HL-60/S4 treated with retinoic acid at 250 ng/mL for 4 days and 3 days (cell line): ENCODE data around the gene ESPN.

ENCODE experiments used
- in situ Hi-C: fragments of 300-500 bp; cut with MboI; formaldehyde crosslinking; loops from 2 replicates; pipeline ENCODE4 v1.7.0; 2022; ENCODE audit warnings: low sequenced_read_pairs

Gene ESPN

GRCh38 chr1:6495540-6496364 lies 71.2 kb downstream of the ESPN start:
- in situ Hi-C loops, result no loop called here

- in situ Hi-C loops, result no loop called here
Observed at GRCh38 chr1:6496365-6496721, 71.8 kb downstream of the ESPN start.

- in situ Hi-C loops, result no loop called here
Observed at GRCh38 chr1:6496890-6497214, 72.3 kb downstream of the ESPN start.

- in situ Hi-C loops, result no loop called here
Observed at GRCh38 chr1:6497215-6497866, 72.8 kb downstream of the ESPN start.

- in situ Hi-C loops, result no loop called here
Observed at GRCh38 chr1:6497867-6498575, 73.4 kb downstream of the ESPN start.

- in situ Hi-C loops, result no loop called here
Observed at GRCh38 chr1:6498576-6499111, 74.1 kb downstream of the ESPN start.

- in situ Hi-C loops, result no loop called here
Observed at GRCh38 chr1:6499296-6499695, 74.7 kb downstream of the ESPN start.

- in situ Hi-C loops, result no loop called here
Observed at GRCh38 chr1:6500544-6501278, 76.1 kb downstream of the ESPN start.

GRCh38 chr1:6501279-6501813 lies 76.8 kb downstream of the ESPN start:
- in situ Hi-C loops, result no loop called here

GRCh38 chr1:6502000-6502891 lies 77.7 kb downstream of the ESPN start:
- in situ Hi-C loops, result no loop called here

- in situ Hi-C loops, result no loop called here
Observed at GRCh38 chr1:6503884-6504602, 79.5 kb downstream of the ESPN start.

- in situ Hi-C loops, result no loop called here
Observed at GRCh38 chr1:6504887-6505286, 80.3 kb downstream of the ESPN start.

- in situ Hi-C loops, result no loop called here
Observed at GRCh38 chr1:6505367-6506209, 81.0 kb downstream of the ESPN start.

GRCh38 chr1:6506210-6507036 lies 81.8 kb downstream of the ESPN start:
- in situ Hi-C loops, result no loop called here

GRCh38 chr1:6507037-6507428 lies 82.5 kb downstream of the ESPN start:
- in situ Hi-C loops, result no loop called here

- in situ Hi-C loops, result no loop called here
Observed at GRCh38 chr1:6507461-6507911, 82.9 kb downstream of the ESPN start.

GRCh38 chr1:6508154-6508815 lies 83.7 kb downstream of the ESPN start:
- in situ Hi-C loops, result no loop called here
